ENCODE results near the gene CD207.

The CD207 gene

GRCh38 chr2:70793450-70793849, 42.2 kb downstream of the CD207 start:
- FAIRE-seq = no peak

- FAIRE-seq = no peak
These were observed 45.3 kb downstream of the CD207 start, which contains the start of gene FIGLA for GRCh38 chr2:70790136-70790828. Gene FIGLA (minus strand): TSS chr2:70790643. CDS start chr2:70790638, 5 bp downstream.

GRCh38 chr2:70789304-70790135, 46.1 kb downstream of the CD207 start:
- no peak for FAIRE-seq

- FAIRE-seq = no peak
These were observed 50.3 kb downstream of the CD207 start for GRCh38 chr2:70785137-70785911.

- no peak for FAIRE-seq
These were observed 51.3 kb downstream of the CD207 start for GRCh38 chr2:70784320-70784719.
